Fibroblast of the conjunctiva (primary cell): ENCODE data around the gene XPO6.

ENCODE experiments used
- DNase-seq: peaks from one replicate; pipeline ENCODE4 v3.0.0-alpha.2; 2010; ENCODE audit warnings: low read depth

Gene XPO6

GRCh38 chr16:28089205-28089991 is 122.4 kb downstream of the XPO6 start:
- DNase-seq, result no peak

GRCh38 chr16:28087675-28088300 is 124.0 kb downstream of the XPO6 start:
- no peak for DNase-seq

GRCh38 chr16:28087140-28087660 is 124.6 kb downstream of the XPO6 start:
- DNase-seq, result no peak

GRCh38 chr16:28086186-28087139 is 125.3 kb downstream of the XPO6 start:
- no peak for DNase-seq

- DNase-seq, result no peak
These were observed 126.2 kb downstream of the XPO6 start for GRCh38 chr16:28085389-28086171.

GRCh38 chr16:28084209-28084608 is 127.6 kb downstream of the XPO6 start:
- DNase-seq, result no peak

- no peak for DNase-seq
These were observed 129.1 kb downstream of the XPO6 start for GRCh38 chr16:28082624-28083023.

GRCh38 chr16:28081391-28081968 is 130.3 kb downstream of the XPO6 start:
- DNase-seq, result no peak

- no peak for DNase-seq
These were observed 133.5 kb downstream of the XPO6 start for GRCh38 chr16:28078261-28078660.

GRCh38 chr16:28073836-28074235 is 137.9 kb downstream of the XPO6 start:
- DNase-seq, result no peak

GRCh38 chr16:28072087-28072486 is 139.7 kb downstream of the XPO6 start:
- DNase-seq, result no peak

GRCh38 chr16:28069971-28070794 is 141.6 kb downstream of the XPO6 start:
- no peak for DNase-seq

GRCh38 chr16:28068976-28069375 is 142.8 kb downstream of the XPO6 start:
- DNase-seq, result no peak

- DNase-seq, result peak; percentile 10
These were observed 144.0 kb downstream of the XPO6 start for GRCh38 chr16:28067604-28068379.

GRCh38 chr16:28064706-28065249 is 147.0 kb downstream of the XPO6 start:
- no peak for DNase-seq

GRCh38 chr16:28064150-28064549 is 147.6 kb downstream of the XPO6 start:
- no peak for DNase-seq

GRCh38 chr16:28063591-28064061 is 148.1 kb downstream of the XPO6 start, which contains the start of gene GSG1L:
GSG1L (minus strand) TSS chr16:28063714; CDS start chr16:28063424, 290 bp downstream.
- DNase-seq, result no peak

- no peak for DNase-seq
These were observed 148.8 kb downstream of the XPO6 start for GRCh38 chr16:28062847-28063521.
